ENCODE measurements around the gene FAM83G.

Gene FAM83G

DNA sequence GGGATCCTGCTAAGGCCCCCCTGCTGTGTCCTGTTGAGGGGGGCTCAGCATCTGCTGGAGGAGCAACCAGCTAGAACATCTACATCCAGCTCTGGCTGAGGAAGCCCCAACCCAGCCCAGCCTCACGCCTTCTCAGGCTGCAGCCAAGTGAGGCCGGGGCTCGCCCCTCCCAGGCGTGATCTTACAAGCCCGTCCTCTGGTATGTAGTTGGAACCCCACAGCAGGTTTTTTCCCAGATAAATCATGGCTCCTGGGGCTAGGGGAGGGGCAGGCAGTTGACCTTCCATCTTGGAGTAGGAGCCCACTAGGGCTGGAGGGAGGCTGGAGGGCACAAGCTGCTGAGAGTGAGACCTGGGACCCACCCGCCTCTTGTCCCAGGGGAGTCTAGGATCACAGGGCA lies 4.7 kb downstream of the FAM83G start:
- DNase-seq (ENCODE audit: extremely low read depth, low read depth): no peak
- TF ChIP-seq, protein P1, sequence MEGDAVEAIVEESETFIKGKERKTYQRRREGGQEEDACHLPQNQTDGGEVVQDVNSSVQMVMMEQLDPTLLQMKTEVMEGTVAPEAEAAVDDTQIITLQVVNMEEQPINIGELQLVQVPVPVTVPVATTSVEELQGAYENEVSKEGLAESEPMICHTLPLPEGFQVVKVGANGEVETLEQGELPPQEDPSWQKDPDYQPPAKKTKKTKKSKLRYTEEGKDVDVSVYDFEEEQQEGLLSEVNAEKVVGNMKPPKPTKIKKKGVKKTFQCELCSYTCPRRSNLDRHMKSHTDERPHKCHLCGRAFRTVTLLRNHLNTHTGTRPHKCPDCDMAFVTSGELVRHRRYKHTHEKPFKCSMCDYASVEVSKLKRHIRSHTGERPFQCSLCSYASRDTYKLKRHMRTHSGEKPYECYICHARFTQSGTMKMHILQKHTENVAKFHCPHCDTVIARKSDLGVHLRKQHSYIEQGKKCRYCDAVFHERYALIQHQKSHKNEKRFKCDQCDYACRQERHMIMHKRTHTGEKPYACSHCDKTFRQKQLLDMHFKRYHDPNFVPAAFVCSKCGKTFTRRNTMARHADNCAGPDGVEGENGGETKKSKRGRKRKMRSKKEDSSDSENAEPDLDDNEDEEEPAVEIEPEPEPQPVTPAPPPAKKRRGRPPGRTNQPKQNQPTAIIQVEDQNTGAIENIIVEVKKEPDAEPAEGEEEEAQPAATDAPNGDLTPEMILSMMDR (IDR thresholded peaks at IDR 0.05; ENCODE audit: low read depth, low read length, missing control alignments): no peak
- H3K4me3 ChIP-seq (replicated peaks; ENCODE audit: low read depth, low read length): no peak overlapping the region

DNA sequence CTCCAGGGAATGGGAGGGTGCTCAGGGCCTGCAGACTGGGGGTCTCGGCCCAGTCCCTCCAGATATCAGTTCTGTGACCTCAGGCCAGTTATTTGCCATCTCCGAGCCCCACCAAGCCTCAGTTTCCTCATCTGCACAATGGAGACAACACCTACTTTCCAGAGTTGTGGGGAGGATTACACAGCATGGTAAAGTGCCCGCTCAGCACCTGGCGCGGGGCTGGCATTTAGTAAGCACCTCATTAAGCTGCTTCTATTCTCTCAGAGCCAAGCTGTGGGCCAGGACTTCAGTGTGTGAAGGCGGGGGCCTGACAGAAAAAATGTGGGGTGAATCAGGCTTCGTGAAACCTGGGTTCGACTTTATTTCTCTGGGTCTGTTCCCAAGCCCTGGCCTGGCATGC lies 5.2 kb downstream of the FAM83G start:
- TF ChIP-seq, protein P1 (IDR thresholded peaks at IDR 0.05; ENCODE audit: low read depth, low read length, missing control alignments): no peak
- no peak for DNase-seq (ENCODE audit: extremely low read depth, low read depth)
- H3K4me3 ChIP-seq (replicated peaks; ENCODE audit: low read depth, low read length): no peak overlapping the region

DNA sequence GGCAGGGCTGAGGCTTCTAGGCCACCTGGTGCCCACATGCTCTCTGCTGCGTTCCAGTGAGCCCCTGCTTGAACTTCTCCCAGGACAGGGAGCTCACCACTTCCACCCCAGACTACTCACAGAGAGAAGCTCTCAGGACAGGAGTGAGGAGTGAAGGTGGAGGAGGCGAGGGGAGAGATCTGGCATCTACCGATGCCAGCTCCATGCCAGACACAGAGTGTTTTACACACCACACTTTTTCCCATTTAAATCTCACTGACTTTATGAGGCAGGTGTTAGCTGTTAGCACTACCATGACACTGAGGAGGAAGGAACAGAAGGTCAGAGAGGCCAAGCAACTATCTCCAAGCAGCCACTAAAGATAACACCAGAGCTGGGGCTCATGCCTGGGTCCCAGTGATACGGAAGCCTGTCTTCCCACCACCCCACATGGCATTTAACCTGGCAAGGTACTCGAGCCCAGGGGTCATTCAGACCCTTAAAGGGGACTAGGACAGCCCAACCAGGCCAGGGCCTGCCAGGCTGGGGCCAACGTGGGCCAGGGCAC lies 6.8 kb downstream of the FAM83G start:
- no peak for DNase-seq (ENCODE audit: extremely low read depth, low read depth)
- TF ChIP-seq, protein P1 (IDR thresholded peaks at IDR 0.05; ENCODE audit: low read depth, low read length, missing control alignments): no peak
- no peak overlapping the region for H3K4me3 ChIP-seq (replicated peaks; ENCODE audit: low read depth, low read length)

DNA sequence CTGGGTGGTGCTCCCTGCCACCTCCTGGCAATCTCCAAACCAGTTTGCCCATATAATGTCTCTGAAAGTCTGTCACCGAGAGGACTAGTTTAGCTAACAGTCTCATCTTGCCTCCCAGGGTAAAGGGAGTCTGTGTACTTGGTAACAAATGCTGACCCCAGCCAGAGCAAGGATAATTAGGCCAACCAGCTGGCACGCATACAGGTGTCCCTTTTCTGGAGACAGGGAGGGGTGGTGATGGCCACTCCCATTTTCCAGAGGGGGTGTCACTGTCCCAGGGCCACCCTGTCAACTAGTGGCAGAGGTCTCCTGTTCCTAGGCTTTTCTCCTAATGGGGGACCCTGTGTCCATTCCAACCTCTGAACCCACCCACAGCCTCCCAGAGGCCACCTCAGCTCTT lies 8.1 kb downstream of the FAM83G start:
- TF ChIP-seq, protein P1 (IDR thresholded peaks at IDR 0.05; ENCODE audit: low read depth, low read length, missing control alignments): no peak
- DNase-seq (ENCODE audit: extremely low read depth, low read depth): no peak
- H3K4me3 ChIP-seq (replicated peaks; ENCODE audit: low read depth, low read length): no peak overlapping the region

DNA sequence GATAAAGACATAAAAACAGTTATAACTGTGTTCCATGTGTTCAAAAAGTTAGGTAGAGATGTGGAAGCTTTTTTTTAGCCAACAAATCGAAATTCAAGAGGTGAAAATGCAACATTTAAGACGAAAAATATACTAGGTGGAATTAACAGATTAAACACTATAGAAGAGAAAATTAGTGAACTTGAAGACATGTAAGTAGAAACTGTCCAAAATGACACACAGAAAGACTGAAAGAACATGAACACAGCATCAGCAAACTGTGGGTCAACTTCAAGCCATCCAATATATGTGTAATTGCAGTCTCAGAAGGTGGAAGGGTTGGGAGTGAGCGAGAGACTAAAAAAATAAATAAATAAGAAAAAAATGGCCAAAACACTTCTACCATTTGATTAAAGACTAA lies 9.3 kb downstream of the FAM83G start:
- no peak overlapping the region for H3K4me3 ChIP-seq (replicated peaks; ENCODE audit: low read depth, low read length)
- no peak for DNase-seq (ENCODE audit: extremely low read depth, low read depth)
- TF ChIP-seq, protein P1 (IDR thresholded peaks at IDR 0.05; ENCODE audit: low read depth, low read length, missing control alignments): no peak

DNA sequence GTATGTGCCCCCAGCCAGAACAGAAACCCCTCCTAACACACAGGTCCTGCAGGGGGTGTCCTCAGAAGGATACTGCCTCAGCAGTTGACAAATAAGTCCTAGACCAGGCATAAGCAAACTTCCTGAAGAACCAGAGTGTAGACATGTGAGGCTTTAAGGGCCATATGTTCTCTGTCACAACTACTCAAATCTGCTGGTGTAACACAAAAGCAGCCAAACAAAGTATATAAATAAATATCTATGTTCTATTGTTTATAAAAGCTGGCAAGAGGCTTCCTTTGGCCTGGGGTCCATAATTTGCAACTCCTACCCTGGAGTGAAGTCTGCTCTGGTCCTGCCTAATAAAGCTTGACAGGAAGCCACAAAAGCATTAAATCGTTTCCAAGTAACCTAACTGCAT lies 9.9 kb downstream of the FAM83G start:
- no peak for DNase-seq (ENCODE audit: extremely low read depth, low read depth)
- H3K4me3 ChIP-seq (replicated peaks; ENCODE audit: low read depth, low read length): no peak overlapping the region
- TF ChIP-seq, protein P1 (IDR thresholded peaks at IDR 0.05; ENCODE audit: low read depth, low read length, missing control alignments): no peak

DNA sequence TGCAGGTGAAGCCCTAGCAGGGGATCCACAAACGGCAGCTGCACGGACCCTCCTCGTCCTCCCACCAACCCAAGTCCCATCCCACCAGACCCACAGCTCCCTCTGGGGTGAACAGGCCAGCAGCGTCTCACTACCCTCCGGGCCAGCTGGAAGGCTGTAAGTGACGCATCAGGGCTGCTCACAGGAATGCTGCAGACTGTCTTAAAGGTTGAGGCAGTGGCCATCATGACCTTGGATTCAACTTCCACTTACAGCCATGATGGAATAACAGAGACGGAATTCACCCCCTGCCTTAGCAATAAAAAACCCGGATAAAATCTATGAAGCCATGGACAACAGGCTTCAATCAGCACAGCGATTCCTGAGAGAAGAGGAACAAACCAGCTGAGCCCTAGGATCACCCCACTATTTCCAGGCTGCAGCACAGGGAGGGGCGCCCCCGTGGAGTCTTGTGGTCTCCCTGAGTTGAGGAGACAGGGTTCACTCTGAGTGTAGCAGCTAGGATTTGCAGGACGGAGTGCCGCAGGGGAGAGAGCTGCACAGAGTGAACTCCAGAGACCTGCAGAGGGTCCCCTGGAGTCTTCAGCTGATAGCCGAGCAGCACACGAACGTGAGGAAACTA lies 10.5 kb downstream of the FAM83G start:
- TF ChIP-seq, protein P1 (IDR thresholded peaks at IDR 0.05; ENCODE audit: low read depth, low read length, missing control alignments): no peak
- DNase-seq (ENCODE audit: extremely low read depth, low read depth): no peak
- no peak overlapping the region for H3K4me3 ChIP-seq (replicated peaks; ENCODE audit: low read depth, low read length)
